Measurements from ENCODE around the gene GRIK2. TPM values are rescaled to one million over a fixed set of nuclear protein-coding genes. Genes with fewer than 3 reads are reported as not detected.

The GRIK2 gene
- total RNA-seq, 4 donors from 2014 or later: 2.0 to 4.0 (median 2.0) TPM; not detected in 1

DNA sequence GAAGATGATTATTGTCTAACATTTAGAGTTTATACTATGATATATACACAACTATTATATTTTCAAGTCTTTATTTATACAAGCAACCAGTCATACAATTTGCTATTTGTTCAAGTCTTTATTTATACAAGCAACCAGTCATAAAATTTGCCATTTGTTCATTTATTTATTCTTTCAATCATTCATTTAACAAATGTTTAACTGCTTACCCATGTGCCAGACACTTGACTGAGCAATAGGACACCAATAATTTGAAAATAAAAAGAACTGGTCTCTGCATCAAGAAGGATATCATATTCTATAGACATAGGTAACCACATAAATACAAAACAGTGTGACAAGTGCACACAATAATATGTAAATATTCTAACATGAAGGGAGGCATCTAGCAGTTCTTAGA lies 20.3 kb downstream of the GRIK2 start:
- intact Hi-C loops (cut with DNase I; ENCODE audit: low total_unique reads) (no loop called here), in situ Hi-C loops (cut with MboI; ENCODE audit: low pct_ligation_motif_present in 1 of 4, low pct_unique_long_range_greater_than_20kb in 1 of 4, low sequenced_read_pairs in 3 of 4) (no loop called here)
- no peaks in the 10 kb centered on the region for H3K27me3 ChIP-seq

GRCh38 chr6:101417900-101418299 lies 24.4 kb downstream of the GRIK2 start:
- Histone ChIP-seq H3K27me3 (no peaks in the 10 kb centered on the region), H3K4me3 (no peak overlapping the region), H3K27ac (no peak overlapping the region), H3K9me3 (no peaks in the 10 kb centered on the region), H3K4me1 (no peaks in the 10 kb centered on the region), H3K36me3 (no peaks in the 10 kb centered on the region)
- TF ChIP-seq EP300 (IDR thresholded peaks at IDR 0.05; ENCODE audit: low read depth) (no peak), POLR2A (IDR thresholded peaks at IDR 0.05) (no peak), POLR2AphosphoS5 (IDR thresholded peaks at IDR 0.05) (no peak)
- TF ChIP-seq, protein P1, sequence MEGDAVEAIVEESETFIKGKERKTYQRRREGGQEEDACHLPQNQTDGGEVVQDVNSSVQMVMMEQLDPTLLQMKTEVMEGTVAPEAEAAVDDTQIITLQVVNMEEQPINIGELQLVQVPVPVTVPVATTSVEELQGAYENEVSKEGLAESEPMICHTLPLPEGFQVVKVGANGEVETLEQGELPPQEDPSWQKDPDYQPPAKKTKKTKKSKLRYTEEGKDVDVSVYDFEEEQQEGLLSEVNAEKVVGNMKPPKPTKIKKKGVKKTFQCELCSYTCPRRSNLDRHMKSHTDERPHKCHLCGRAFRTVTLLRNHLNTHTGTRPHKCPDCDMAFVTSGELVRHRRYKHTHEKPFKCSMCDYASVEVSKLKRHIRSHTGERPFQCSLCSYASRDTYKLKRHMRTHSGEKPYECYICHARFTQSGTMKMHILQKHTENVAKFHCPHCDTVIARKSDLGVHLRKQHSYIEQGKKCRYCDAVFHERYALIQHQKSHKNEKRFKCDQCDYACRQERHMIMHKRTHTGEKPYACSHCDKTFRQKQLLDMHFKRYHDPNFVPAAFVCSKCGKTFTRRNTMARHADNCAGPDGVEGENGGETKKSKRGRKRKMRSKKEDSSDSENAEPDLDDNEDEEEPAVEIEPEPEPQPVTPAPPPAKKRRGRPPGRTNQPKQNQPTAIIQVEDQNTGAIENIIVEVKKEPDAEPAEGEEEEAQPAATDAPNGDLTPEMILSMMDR (IDR thresholded peaks at IDR 0.05): no peak
- intact Hi-C loops (cut with DNase I; ENCODE audit: low total_unique reads): no loop called here
- DNase-seq: no peak
- in situ Hi-C loops (cut with MboI; ENCODE audit: low pct_ligation_motif_present in 1 of 4, low pct_unique_long_range_greater_than_20kb in 1 of 4, low sequenced_read_pairs in 3 of 4): no loop called here
- 45 to 50% methylated on average over 1 of the region's 1 CpG for WGBS, 2 donors (ENCODE audit: low coverage in 1 of 2)

More for the DNA sequence above, 20.3 kb downstream of the GRIK2 start:
- Histone ChIP-seq H3K27ac (no peak overlapping the region), H3K36me3 (no peaks in the 10 kb centered on the region), H3K9me3 (no peaks in the 10 kb centered on the region), H3K4me1 (no peaks in the 10 kb centered on the region), H3K4me3 (no peak overlapping the region)
- no peak for TF ChIP-seq EP300 (IDR thresholded peaks at IDR 0.05; ENCODE audit: low read depth)
- TF ChIP-seq, protein P1 (IDR thresholded peaks at IDR 0.05): no peak
- no peak for TF ChIP-seq POLR2AphosphoS5 (IDR thresholded peaks at IDR 0.05)
- TF ChIP-seq POLR2A (IDR thresholded peaks at IDR 0.05): no peak
- no peak for DNase-seq

DNA sequence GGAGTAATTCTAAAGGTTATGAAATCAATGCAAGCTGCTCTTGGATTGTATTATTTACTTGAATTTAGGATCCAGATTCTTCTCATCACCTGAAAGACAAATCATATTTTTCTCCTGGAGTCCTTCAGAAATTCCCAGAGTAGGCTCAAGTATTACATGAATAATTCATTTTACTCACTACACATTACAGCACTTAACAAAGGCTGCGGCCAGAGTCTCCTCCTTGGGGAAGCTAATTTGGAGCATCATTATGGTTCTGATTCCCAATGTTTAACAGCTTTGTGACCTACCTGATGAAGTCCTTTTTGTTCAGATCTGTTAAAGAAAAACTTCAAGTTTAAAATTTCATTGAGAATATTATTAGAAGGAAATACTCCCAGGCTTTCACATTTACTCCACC lies 28.7 kb downstream of the GRIK2 start:
- in situ Hi-C loops (cut with MboI; ENCODE audit: low pct_ligation_motif_present in 1 of 4, low pct_unique_long_range_greater_than_20kb in 1 of 4, low sequenced_read_pairs in 3 of 4): no loop called here
- 77 to 89% methylated on average over 1 of the region's 1 CpG for WGBS, 2 donors (ENCODE audit: low coverage in 1 of 2)

DNA sequence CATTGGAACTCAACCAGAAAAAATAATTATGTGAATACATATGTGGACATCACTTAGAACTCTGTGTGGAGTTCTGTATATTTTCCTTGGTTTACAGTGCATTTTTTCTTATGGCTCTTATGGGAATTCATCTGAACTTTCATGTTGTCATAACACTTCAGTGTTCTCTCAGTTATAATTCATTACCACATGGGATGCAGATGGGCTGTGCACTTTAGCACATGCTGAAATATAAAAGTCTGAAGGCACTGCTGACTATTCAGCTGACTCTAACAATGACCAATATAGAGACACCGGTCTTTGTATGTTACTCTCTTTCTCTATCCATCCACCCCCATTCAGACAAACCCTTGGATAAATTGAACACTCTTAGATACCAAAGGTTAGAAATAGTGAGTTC lies 29.3 kb downstream of the GRIK2 start:
- intact Hi-C loops (cut with DNase I; ENCODE audit: low total_unique reads): no loop called here
- Histone ChIP-seq H3K4me3 (no peak overlapping the region), H3K9me3 (no peaks in the 10 kb centered on the region), H3K36me3 (no peaks in the 10 kb centered on the region), H3K27me3 (no peaks in the 10 kb centered on the region), H3K27ac (no peak overlapping the region), H3K4me1 (no peaks in the 10 kb centered on the region)
- no peak for TF ChIP-seq EP300 (IDR thresholded peaks at IDR 0.05; ENCODE audit: low read depth)
- TF ChIP-seq POLR2AphosphoS5 (IDR thresholded peaks at IDR 0.05): no peak
- TF ChIP-seq, protein P1 (IDR thresholded peaks at IDR 0.05): no peak
- no peak for TF ChIP-seq POLR2A (IDR thresholded peaks at IDR 0.05)
- DNase-seq: no peak
- in situ Hi-C loops (cut with MboI; ENCODE audit: low pct_ligation_motif_present in 1 of 4, low pct_unique_long_range_greater_than_20kb in 1 of 4, low sequenced_read_pairs in 3 of 4): no loop called here
- WGBS, 2 donors (ENCODE audit: low coverage in 1 of 2): 54 to 83% methylated on average over 1 of the region's 1 CpG

More for the DNA sequence above, 28.7 kb downstream of the GRIK2 start:
- H3K4me1 ChIP-seq: no peaks in the 10 kb centered on the region
- DNase-seq: no peak
- H3K9me3 ChIP-seq: no peaks in the 10 kb centered on the region
- TF ChIP-seq POLR2A (IDR thresholded peaks at IDR 0.05) (no peak), POLR2AphosphoS5 (IDR thresholded peaks at IDR 0.05) (no peak), EP300 (IDR thresholded peaks at IDR 0.05; ENCODE audit: low read depth) (no peak)
- TF ChIP-seq, protein P1 (IDR thresholded peaks at IDR 0.05): no peak
- H3K36me3 ChIP-seq: no peaks in the 10 kb centered on the region
- H3K27me3 ChIP-seq: no peaks in the 10 kb centered on the region
- no peak overlapping the region for H3K4me3 ChIP-seq
- H3K27ac ChIP-seq: no peak overlapping the region
- intact Hi-C loops (cut with DNase I; ENCODE audit: low total_unique reads): no loop called here
